Hematopoietic multipotent progenitor cell treated with erythropoietin and hydrocortisone succinate and interleukin-3 and kit ligand, for 4 days (in vitro differentiated cells): Measurements from ENCODE around the gene TLR8.
"Not testable (repeated sequence)": the region's sequence is repeated elsewhere in the genome, so short reads cannot be mapped to it uniquely, and the experiment has no call there.

ENCODE experiments used
- DNase-seq: peaks from one replicate; pipeline ENCODE4 v3.0.0-alpha.2; 2015

TLR8 gene

DNA sequence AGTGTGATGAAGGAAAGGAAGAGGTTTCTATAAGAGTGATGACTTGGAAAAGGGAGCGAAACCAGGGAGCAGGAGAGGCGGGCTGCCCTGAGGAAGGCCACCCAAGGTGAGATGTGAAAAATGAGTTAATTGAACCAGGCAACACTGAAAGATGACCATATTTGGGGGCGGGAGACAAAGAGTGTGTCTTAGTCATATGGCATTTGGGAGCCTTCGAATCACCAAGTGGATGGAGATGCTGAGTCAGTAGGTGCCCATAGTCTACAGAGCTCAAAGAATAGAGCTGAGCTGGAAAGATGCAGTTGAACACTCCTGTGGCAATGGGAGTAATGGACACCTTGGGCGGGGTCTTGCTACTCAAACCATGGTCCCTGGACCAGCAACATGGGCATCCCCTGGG, 8.3 kb upstream of the TLR8 start:
- DNase-seq = no peak

DNA sequence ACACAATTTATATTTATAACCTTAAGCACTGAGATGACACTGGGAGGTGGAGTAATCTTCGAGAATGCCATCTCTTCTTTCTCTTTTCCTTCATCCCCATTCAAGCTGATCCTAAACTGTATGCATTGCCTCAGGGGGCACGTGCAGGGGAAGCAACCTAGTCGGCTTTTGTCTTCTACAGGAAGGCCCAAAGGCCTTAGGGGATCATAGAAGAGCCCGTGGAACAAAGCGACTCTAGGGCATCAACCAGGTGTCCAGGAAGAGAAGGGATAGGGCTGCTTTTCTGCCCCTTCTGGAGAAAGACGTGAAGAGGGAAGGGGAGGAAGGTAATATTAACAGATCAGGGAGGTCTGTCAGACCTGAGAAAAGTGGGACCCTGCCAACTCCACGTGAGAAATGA, 6.9 kb upstream of the TLR8 start:
- DNase-seq = no peak

DNA sequence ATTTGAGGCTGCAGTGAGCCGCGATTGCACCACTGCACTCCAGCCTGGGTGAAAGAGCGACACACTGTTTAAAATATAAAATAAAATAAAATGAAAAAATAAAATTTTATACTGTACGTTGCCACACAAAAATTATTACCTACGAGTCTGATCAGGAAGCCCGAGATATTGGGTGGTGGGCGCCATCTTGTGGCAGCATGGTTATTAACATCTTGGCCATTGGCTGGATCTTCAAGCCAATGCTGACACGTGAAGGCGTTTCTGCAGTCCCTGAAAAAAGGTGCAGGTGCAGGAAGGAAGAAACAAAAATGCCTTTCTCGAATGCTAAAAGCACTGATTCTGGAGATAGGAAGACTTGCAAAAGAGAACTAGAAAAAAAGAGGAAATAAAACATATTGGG, 4.9 kb upstream of the TLR8 start:
- DNase-seq = peak; percentile 70

DNA sequence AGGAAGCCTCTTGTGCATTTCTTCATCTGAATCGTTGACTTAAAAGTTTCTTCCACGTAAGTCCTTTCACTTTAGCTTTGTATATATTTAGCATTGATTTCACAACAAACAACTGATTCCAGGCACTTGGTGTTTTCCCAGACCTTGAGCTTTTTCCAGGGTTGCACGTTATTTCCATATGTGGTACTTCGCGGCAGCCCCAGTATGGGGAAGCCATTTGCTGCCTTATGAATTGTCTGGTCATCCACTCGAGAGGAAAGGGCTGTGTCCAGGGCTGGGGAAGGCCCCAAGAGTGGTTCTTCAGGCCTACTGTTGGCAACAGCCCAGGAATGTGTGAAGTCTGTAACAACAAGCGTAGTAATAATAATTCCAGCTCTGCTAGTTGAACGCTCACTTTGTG, 2.8 kb upstream of the TLR8 start:
- DNase-seq = no peak

DNA sequence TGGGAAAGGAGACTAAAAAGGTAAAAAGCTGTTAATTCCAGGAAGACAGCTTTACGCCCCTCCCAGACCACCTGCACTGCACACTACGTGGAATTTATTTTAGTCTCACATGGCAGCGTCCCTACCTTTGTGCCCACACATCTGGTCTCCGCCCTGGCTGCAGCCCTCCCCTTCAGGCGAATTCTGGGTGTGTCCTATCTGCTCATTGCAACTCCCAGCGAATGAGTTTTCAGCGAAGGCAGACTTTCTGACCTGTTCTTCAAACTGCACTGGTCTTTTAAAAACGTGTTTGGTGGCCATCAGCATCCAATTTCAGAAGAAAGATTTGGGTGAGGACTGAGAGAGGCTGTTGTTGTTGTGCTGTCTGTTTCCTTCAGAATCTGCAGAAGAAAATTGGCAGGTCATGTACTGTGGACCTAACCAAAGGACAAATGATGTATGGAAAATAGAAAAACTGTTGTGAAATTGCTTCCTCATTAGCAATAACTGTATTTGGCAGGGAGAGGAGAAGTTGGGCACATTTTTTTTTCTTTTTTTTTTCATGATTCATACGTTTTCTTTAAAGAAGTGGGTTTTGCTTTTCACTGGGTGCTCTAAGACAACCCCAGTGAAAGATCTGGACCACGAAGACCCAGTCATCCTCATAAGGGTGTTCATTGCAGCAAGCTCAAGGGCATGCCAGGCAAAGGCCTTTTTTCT, 4.2 kb downstream of the TLR8 start:
- DNase-seq = peak; percentile 18

DNA sequence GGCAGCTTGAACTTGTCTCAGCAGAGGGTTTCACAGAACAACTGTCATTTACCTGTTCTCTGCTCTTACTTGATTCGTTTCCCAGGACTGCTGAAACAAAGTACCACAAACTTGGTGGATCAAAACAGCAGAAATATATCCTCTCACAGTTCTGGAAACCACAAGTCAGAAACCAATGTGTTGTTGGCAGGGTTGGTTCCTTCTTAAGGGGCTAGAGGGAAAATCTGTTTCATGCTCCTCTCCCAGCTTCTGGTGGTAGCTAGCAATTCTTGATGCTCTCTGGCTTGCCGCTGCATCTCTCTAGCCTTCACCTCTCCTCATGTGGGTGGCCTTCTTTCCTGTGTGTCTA, 4.7 kb downstream of the TLR8 start:
- no peak for DNase-seq

GRCh38 chrX:12912791-12913482, 6.5 kb downstream of the TLR8 start:
- DNase-seq = no peak

- no peak for DNase-seq
Observed at GRCh38 chrX:12917753-12918152, 11.3 kb downstream of the TLR8 start.

GRCh38 chrX:12919051-12919450, 12.6 kb downstream of the TLR8 start:
- no peak for DNase-seq

GRCh38 chrX:12919620-12920019, 13.2 kb downstream of the TLR8 start:
- no peak for DNase-seq

DNA sequence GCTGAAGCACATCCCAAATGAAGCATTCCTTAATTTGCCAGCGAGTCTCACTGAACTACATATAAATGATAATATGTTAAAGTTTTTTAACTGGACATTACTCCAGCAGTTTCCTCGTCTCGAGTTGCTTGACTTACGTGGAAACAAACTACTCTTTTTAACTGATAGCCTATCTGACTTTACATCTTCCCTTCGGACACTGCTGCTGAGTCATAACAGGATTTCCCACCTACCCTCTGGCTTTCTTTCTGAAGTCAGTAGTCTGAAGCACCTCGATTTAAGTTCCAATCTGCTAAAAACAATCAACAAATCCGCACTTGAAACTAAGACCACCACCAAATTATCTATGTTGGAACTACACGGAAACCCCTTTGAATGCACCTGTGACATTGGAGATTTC, 14.6 kb downstream of the TLR8 start:
- no peak for DNase-seq

GRCh38 chrX:12921886-12922598, 15.6 kb downstream of the TLR8 start:
- DNase-seq = no peak

GRCh38 chrX:12922599-12922919, 16.1 kb downstream of the TLR8 start:
- no peak for DNase-seq

GRCh38 chrX:12929701-12930100, 23.3 kb downstream of the TLR8 start:
- DNase-seq = no peak

DNA sequence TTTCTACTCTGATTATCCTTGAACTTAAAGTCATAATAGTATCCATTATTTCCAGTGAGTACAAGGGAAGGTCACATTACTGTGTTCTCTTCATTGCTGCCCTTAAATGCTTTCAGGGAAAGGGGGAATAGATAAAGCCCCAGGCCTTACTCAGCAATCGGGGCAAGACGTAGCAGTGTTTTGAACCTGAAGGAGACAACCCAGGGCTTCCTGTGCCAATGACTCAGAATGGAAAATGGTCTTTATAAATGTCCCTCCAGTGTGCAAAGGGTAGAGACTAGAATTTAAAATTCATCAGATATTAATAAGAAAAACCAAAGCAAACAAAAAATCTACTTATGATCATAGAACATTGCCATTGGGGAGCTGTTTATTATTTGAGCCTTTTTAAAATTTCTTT, 23.7 kb downstream of the TLR8 start:
- no peak for DNase-seq

DNA sequence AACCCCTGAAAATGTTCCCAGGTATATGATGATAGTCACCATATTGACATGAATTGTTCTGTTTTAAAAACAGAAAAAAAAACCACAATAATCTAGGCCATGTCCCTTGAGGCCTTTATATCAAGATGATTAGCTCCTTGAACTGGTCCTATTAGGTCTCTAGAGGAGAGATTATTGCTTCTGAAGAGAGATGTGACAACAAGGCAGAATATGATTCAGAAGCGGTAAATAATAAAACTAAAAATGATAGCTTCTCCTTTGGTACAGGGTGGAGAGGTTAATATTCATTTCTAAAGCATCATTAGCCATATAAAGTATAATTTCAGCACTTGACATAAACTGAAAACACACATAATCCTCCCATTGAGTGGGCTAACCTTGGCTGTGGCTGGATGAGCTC, 25.8 kb downstream of the TLR8 start:
- DNase-seq = no peak

DNA sequence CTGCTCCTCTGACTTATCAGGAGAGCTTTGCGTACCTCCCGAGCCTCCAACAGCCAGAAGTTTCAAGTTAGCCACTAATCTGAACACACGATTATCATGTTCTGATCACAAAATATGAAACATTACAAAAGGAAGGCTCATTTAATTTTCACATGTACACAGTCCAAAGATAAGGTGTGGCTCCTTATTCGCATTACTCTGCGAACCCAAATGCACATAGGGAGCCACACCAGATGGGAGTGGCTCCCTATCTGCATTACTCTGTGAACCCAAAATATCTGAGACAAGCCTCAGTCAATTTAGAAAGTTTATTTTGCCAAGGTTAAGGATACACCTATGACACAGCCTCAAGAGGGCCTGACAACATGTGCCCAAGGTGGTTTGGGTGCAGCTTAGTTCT, 28.4 kb downstream of the TLR8 start:
- DNase-seq = no peak

DNA sequence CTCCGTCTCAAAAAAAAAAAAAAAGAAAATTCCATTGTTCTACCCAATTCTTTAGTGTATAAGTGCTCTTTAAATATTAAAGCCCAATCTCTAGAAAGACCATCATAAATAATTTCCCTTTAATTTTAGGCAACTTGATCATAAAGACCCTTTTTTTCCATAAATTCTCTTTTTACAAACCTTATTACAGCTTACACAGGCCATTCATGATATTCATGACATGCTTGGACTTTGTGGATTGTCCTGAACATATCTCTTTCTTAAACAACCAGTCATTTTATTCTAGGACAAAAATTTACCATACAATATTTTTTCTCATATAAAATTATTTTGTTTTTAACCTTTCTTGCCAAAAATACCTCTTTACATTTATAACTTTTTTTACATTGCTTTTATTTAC, 30.5 kb downstream of the TLR8 start:
- no peak for DNase-seq

- not testable (repeated sequence) for DNase-seq
Observed at GRCh38 chrX:12940471-12940870, 34.1 kb downstream of the TLR8 start.

DNA sequence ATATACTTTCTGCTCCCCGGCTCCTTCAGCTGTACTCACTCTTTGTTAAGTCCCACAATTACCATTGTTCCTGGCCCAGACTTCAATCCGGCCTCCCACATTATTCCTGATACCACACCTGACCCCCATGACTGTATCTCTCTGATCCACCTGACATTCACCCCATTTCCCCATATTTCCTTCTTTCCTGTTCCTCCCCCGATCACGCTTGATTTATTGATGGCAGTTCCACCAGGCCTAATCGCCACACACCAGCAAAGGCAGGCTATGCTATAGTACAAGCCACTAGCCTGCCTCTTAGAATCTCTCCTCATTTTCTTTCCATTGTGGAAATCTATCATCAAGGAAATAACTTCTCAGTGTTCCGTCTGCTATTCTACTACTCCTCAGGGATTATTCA, 37.2 kb downstream of the TLR8 start:
- not testable (repeated sequence) for DNase-seq

GRCh38 chrX:12944452-12944851, 38.0 kb downstream of the TLR8 start:
- DNase-seq = not testable (repeated sequence)

DNA sequence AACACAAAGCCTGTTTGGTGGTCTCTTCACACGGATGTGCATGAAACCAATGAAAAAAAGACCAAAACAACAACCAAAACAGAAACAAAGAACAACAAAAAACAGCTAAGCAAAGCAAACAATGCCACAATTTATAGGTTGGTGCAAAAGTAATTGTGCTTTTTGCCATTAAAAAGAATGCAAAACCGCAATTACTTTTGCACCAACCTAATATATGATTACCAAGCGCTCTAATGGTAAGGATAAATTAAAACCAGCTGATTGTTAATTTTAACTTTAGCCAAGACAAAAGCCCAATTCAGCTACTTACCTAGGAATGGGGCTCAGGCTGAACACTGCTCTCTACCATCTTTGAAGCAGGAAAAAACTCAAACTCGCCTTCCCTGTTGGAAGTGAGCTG, 39.1 kb downstream of the TLR8 start:
- DNase-seq = no peak

GRCh38 chrX:12946406-12946805, 40.0 kb downstream of the TLR8 start:
- no peak for DNase-seq

DNA sequence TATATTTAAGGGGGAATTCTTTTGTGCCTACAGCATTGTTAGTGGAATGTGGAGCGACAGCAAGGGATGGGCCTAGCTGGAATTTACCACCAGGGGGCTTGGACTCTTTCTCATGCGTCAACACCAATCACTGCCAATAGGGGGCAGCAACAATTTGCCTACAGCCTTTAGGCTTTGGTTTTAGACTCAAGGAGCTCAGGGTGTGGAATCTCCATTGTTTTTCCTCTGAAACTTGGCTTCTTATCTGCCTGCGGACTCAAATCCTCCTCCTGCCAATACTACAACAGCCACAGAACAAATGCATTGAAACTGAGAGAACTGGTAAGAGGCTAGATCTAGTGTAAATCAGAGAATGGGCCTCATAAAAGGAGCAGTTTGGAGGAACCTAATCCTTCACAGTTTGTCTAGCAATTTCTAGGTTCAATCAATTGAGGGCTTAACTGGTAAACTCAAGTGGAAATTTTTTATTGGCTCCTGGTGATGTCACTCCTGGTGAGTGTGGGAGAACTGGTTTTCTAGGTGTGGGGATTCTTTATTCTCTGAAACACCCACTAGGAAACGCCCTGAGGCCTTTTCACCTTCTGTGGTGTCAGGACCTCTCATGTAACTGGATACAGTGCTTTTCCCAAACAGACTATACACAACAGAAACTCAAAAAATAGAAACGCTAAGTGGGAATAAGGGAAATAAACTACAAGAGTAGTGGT, 40.6 kb downstream of the TLR8 start:
- DNase-seq = peak; percentile 84
